WTC11 (cell line): ENCODE results near the gene CYP51A1. TPM values are rescaled to one million over a fixed set of nuclear protein-coding genes. Genes with fewer than 3 reads are reported as not detected.

Source experiments
- ATAC-seq: fragments of 200-7000 bp; cut with Tn5 transposase; 2 replicates; pipeline ENCODE4 v1.10.0; 2021; ENCODE audit warnings: mild to moderate bottlenecking, moderate library complexity
- CTCF ChIA-PET: fragments of 300-600 bp; sonication (Branson Sonifier 250); formaldehyde crosslinking; loops from one replicate; lab custom pipeline; 2021; ENCODE audit warnings: antibody characterized with exemption; lab: Charles Lee
- POLR2A ChIA-PET: fragments of 350-600 bp; sonication (Branson Sonifier 250); formaldehyde crosslinking; loops from one replicate; lab custom pipeline; 2021; ENCODE audit warnings: antibody characterized with exemption; lab: Charles Lee
- DNase-seq: peaks from one replicate; pipeline ENCODE4 v3.0.0; 2021; ENCODE audit warnings: low spot score
- H3K27ac Mint-ChIP-seq: 2 replicates; pipeline ENCODE4 v1.8.0; 2021; ENCODE audit warnings: mixed read lengths
- H3K27me3 Mint-ChIP-seq: 2 replicates; pipeline ENCODE4 v1.8.0; 2021; ENCODE audit warnings: low read depth, mild to moderate bottlenecking, moderate library complexity, mixed read lengths
- H3K36me3 Mint-ChIP-seq: 2 replicates; pipeline ENCODE4 v1.8.0; 2021; ENCODE audit warnings: mixed read lengths
- H3K4me1 Mint-ChIP-seq: 2 replicates; pipeline ENCODE4 v1.8.0; 2022; ENCODE audit warnings: mixed read lengths
- H3K4me3 Mint-ChIP-seq: 2 replicates; pipeline ENCODE4 v1.8.0; 2021; ENCODE audit warnings: mild to moderate bottlenecking, moderate library complexity, mixed read lengths
- H3K9me3 Mint-ChIP-seq: 2 replicates; pipeline ENCODE4 v1.8.0; 2021; ENCODE audit warnings: mixed read lengths
- ATF2 ChIP-seq: sonication (generic); formaldehyde crosslinking; IDR thresholded peaks from 2 replicates; pipeline ENCODE4 v1.8.1; 2022; ENCODE audit warnings: low read depth, missing genetic modification reagents, borderline replicate concordance
- CDX4 ChIP-seq: fragments of 250-450 bp; sonication (Bioruptor Pico); IDR thresholded peaks from 2 replicates; pipeline ENCODE4 v1.9.0; 2021; ENCODE audit warnings: moderate library complexity, mild to moderate bottlenecking, inconsistent platforms, borderline replicate concordance
- GRHL2 ChIP-seq: fragments of 250-450 bp; sonication (Bioruptor Pico); IDR thresholded peaks from 2 replicates; pipeline ENCODE4 v1.8.0; 2022; ENCODE audit warnings: mild to moderate bottlenecking, moderate library complexity; ENCODE audit not compliant: insufficient replicate concordance, severe bottlenecking
- JUN ChIP-seq: sonication (generic); formaldehyde crosslinking; IDR thresholded peaks from 2 replicates; pipeline ENCODE4 v1.8.0; 2023; ENCODE audit warnings: mild to moderate bottlenecking, missing genetic modification reagents
- NFATC4 ChIP-seq: fragments of 250-450 bp; sonication (Bioruptor Pico); IDR thresholded peaks from 2 replicates; pipeline ENCODE4 v1.9.0; 2021; ENCODE audit warnings: mild to moderate bottlenecking
- OVOL2 ChIP-seq: fragments of 250-450 bp; sonication (Bioruptor Pico); IDR thresholded peaks from 2 replicates; pipeline ENCODE4 v1.9.0; 2021; ENCODE audit warnings: mild to moderate bottlenecking, borderline replicate concordance
- PRDM15 ChIP-seq: sonication (generic); formaldehyde crosslinking; IDR thresholded peaks from 2 replicates; pipeline ENCODE4 v1.8.0; 2022; ENCODE audit warnings: missing genetic modification reagents
- SP1 ChIP-seq: sonication (generic); formaldehyde crosslinking; conservative IDR thresholded peaks from 2 replicates; pipeline ENCODE4 v1.8.1; 2022; ENCODE audit warnings: missing genetic modification reagents
- TEAD4 ChIP-seq: sonication (generic); formaldehyde crosslinking; IDR thresholded peaks from 2 replicates; pipeline ENCODE4 v1.8.0; 2022; ENCODE audit warnings: mild to moderate bottlenecking, missing genetic modification reagents
- ZMAT4 ChIP-seq: fragments of 250-450 bp; sonication (Bioruptor Pico); IDR thresholded peaks from 2 replicates; pipeline ENCODE4 v1.9.0; 2021; ENCODE audit warnings: mild to moderate bottlenecking
- ZNF281 ChIP-seq: sonication (generic); formaldehyde crosslinking; IDR thresholded peaks from 2 replicates; pipeline ENCODE4 v1.8.0; 2023; ENCODE audit warnings: mild to moderate bottlenecking, missing genetic modification reagents
- ZNF425 ChIP-seq: fragments of 250-450 bp; sonication (Bioruptor Pico); conservative IDR thresholded peaks from 2 replicates; pipeline ENCODE4 v1.9.0; 2021; ENCODE audit warnings: mild to moderate bottlenecking
- total RNA-seq: library from RNA; stranded (reverse); gene quantifications from 3 replicates; pipeline ENCODE4 v1.2.3, GENCODE V29; 2021

The CYP51A1 gene
- total RNA-seq, 1 experiment from 2014 or later, result 81.4 TPM

GRCh38 chr7:92072708-92073107, 61.6 kb downstream of the CYP51A1 start (continued):
- no peak for TF ChIP-seq ATF2
- TF ChIP-seq ZNF281, result no peak
- TF ChIP-seq JUN, result no peak
- TF ChIP-seq PRDM15 (CRISPR knock-in tag), result no peak

- H3K27me3 Mint-ChIP-seq, result no peaks in the 10 kb centered on the region
- no peaks in the 10 kb centered on the region for H3K4me1 Mint-ChIP-seq
- peaks cover 22% of the 10 kb centered on the region for H3K36me3 Mint-ChIP-seq
- no peak for DNase-seq
- no peak for ATAC-seq
- POLR2A ChIA-PET, result no interaction called here
- H3K9me3 Mint-ChIP-seq, result no peaks in the 10 kb centered on the region
- TF ChIP-seq ZMAT4 (CRISPR knock-in tag), result no peak
- no peak for TF ChIP-seq CDX4 (CRISPR knock-in tag)
- TF ChIP-seq ZNF425 (CRISPR knock-in tag), result no peak
- TF ChIP-seq OVOL2, result no peak
- no peak for TF ChIP-seq PRDM15 (CRISPR knock-in tag)
- TF ChIP-seq SP1 (CRISPR knock-in tag), result no peak
- no peak for TF ChIP-seq NFATC4
- no peak for TF ChIP-seq TEAD4 (CRISPR knock-in tag)
- no peak for TF ChIP-seq GRHL2 (CRISPR knock-in tag)
- CTCF ChIA-PET, result no interaction called here
- H3K27ac Mint-ChIP-seq, result no peak overlapping the region
- H3K4me3 Mint-ChIP-seq, result no peak overlapping the region
Measured at GRCh38 chr7:92072121-92072520, 62.2 kb downstream of the CYP51A1 start.
